SW480 (cell line): ENCODE results near the gene NRP2.

Experiments used
- DNase-seq: peaks from one replicate; pipeline ENCODE4 v3.0.0-alpha.2; 2016; ENCODE audit warnings: low spot score

The NRP2 gene

DNA sequence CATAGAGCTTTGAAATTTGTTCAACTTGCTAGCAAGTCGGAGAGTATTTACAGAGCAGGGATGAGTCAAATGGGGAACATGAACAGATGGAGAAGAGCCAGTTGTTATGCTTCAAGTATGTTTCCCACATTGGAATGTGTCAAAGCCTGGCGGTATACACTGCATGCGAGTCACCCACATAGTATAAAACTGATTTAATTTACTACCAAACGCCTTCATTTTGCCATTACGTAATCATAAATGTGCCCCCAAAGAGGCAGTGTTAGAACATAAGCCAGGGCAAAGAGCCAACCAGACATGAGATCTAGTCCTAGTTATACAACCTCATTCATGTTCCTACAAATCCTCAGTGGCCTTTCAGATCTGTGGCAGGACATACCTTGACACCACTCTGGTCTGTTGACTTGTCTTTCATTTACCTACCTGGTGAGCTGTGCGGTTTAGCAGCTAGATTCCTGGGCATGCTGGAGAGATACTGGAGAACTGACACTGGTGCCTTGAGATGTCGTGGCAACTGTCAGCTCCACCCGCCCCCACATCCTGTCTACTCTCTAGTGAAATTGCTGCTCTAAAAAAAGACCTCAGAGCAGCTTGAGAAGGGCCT lies 21.7 kb upstream of the NRP2 start:
- peak; percentile 46 for DNase-seq

- no peak for DNase-seq
These were observed 21.0 kb upstream of the NRP2 start for GRCh38 chr2:205661281-205661680.

DNA sequence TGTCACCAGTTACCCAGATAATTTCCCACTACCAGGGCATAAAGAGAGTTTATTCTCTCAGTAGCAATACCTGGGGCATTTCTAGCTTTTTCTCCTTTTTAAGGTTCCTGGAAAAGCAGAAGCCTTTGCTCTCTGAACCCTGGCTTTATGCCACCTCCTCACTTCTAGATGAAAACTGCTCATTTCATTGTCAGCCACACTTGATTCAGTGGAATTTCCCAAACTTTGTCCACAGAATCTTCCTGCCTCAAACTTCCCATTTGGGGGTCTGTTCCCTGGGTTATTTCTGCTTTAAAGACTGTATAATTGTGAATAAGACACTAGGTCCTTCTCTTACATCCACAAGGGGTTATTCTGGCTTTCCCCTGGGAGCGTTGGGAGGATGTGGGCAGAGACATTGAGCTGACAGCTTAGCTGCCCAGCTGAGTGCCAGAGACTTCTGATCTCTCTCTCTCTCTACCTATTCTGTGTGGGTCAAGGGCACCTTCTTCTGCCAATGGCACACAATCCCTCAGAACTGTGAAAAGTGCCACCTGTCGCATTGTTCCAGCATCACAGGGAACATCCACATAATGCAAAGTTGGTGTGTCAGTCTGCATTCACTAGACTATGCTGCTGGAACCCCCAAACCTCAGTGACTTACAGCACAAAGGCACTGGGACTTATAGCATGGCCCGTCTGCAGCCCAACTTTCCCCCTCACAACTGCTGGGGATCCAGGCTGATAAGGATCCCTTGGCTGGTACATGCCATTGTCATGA lies 19.9 kb upstream of the NRP2 start:
- no peak for DNase-seq

DNA sequence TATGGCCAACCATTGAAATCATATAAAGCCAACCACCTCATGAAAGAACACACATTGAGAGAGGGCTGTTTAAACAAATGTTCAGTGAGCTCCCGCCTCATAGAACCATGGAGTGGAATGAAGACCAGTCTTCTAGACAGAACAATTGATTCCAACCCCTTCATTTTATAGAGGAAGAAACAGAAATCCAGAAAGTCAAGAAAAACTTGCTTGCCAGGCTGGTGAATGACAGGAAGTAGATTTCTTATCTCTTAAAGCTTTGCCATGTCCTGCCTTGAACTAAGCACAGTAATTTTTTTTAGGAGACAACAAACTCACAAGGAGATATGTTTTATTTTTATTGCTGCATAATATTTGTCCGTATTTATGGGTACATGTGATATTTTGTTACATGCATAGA lies 16.5 kb upstream of the NRP2 start:
- DNase-seq = no peak

GRCh38 chr2:205670292-205670691 lies 12.0 kb upstream of the NRP2 start:
- DNase-seq = no peak

- DNase-seq = no peak
These were observed 9.0 kb upstream of the NRP2 start for GRCh38 chr2:205673312-205673711.

DNA sequence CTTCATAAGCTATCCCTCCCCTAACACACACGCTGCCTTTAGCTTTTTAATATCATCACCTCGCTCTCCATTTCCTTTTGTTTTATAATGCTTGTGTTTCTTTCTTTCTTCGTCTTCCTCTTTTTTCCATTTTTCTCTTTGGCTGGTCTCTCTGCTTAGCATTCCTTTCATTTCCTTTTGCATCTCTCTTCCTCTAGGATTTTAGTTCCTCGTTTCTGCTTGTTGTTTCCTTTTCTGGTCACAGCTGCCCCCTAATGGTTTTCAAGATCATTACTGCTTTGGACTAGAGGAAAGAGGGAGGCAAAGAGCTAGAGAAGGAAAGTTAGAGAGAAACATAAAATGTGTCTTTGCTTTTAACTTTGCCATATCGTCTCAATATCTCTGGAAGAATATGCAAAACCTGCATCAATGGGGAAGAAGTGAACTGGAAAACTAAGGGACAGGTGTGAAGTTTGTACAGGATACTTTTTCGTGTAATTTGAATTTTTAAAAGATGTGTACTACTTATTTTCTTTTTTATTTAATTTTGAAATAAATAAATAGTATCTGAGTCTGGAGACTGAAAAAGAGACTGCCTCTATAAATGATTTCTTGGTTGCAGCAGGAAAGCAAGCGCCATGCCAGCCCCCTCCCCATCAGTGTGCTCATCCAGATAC lies 6.3 kb upstream of the NRP2 start:
- DNase-seq = peak; percentile 74

GRCh38 chr2:205678541-205679142 lies 3.7 kb upstream of the NRP2 start:
- peak; percentile 69 for DNase-seq

GRCh38 chr2:205679410-205680009 lies 2.8 kb upstream of the NRP2 start:
- DNase-seq = peak; percentile 81

- DNase-seq = peak; percentile 83
These were observed 2.2 kb upstream of the NRP2 start for GRCh38 chr2:205680067-205680466.

DNA sequence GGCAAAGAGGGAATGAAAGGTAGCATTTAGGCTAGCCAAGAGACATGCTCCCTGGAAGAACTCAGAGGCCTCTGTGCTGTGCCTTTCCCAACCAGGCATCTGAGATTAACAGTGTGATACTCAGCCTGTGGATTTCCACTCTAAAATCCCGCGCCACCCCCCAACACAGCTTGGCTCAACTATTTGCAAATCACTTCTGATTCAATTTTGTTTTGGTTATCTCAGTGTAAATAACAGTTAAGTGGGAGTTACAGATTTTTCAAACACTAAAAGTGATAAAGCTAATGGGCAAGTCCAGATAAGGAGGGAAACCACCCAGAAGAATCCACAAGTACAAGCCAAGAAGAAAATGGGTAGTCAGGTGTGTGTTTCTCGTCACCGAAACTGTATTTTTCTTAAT lies 1.4 kb upstream of the NRP2 start:
- no peak for DNase-seq

DNA sequence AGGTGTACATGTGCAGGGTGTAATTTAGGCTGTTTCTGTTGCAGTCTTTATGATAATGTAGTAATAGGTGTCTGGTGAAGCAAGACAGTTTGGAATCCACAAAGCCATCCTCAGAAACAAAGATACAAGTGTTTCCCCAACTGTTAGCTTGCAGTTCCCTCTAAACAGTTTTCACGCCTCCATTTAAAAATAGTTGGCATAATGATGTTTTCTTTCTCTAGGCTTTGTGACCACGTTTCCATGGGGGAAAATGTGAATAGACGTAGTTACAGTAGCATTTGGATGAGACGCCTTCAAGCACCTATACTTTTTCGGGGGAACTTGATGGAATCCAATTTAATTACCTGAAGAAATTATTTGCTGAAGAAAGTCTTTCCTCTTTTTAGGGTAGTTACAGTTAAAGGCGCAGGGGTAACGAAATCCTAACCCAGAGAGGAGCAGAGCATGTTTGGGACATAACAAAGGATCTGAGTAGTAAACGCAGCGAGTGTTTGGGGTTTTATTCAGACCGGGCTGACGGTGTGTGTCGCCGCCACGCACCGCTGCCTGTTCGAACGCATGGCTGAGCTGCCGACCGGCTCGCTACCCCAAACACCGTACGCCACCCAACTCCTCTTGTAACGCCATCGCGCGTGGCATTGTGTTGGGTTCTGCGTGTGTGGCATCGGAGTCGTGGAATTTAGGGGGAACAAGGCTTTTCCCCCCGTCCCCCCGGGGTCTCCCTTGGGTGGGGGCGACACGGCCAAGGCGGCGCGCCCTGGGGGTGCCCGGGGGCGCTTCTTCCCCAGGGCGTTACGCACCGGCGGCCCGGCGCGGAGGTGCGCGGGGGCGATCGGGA lies 681 bp upstream of the NRP2 start:
- peak; percentile 40 for DNase-seq

- DNase-seq = peak; percentile 29
These were observed 735 bp downstream of the NRP2 start for GRCh38 chr2:205682971-205683501.

DNA sequence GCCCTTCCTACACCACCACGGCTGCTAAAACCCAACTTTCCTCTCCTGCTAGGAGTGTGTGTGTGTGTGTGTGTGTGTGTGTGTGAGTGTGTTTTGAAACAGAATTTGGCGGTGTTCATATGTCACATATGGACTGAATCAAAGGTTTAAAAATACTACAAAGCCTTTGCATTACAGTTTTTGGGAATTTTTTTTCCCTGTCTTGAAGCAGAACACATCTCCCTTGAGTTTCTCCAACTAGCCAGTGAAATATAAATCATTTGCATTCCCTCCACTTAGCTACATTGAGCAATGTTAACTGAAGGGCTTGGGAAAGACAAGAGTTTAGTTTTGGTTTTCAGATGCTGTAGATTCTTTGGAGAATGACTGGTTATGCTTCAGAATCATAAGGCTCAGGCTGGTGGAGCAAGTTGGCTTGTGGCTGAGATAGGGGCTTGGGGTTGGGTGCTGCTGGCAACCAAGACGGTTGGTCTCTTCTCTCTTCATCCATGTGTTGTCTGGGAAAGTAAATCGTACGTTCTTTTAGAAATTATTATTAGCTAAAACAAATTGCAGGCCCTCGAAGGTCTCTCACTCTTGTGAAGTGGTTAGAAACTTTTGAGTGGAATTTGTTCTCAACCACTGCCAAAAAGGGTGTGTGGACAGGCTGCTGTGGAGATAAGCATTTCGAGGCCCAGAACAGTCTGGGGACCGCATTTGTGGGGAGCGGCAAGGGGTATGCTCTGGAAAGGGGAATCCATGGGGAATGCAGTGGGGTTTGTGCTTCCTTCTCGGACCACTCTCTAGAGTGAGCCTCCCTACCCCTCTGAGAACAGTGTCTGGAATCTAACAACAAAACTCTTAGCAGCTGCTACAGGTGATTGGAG lies 1.4 kb downstream of the NRP2 start:
- peak; percentile 18 for DNase-seq

DNA sequence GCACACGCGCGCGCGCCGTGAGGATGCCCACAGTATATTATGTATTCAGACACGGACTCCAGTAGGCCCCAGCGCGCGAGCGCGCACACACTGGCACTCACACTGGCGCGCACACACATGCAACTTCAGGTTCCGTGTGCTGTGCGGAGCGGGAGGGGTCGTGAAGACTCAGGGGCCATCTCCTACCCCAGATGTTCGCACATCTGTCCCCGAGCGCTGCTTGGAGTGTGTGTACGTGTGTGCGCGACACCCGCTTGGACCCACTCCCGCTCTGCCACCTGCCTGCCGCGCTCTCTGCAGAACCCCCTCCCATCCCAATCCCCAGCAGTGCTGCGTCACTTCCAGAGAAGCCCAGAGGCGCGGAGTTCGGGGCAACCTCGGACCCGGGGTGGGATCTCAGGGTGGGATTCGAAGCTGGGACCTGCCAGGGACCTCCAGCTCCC lies 2.6 kb downstream of the NRP2 start:
- DNase-seq = no peak

DNA sequence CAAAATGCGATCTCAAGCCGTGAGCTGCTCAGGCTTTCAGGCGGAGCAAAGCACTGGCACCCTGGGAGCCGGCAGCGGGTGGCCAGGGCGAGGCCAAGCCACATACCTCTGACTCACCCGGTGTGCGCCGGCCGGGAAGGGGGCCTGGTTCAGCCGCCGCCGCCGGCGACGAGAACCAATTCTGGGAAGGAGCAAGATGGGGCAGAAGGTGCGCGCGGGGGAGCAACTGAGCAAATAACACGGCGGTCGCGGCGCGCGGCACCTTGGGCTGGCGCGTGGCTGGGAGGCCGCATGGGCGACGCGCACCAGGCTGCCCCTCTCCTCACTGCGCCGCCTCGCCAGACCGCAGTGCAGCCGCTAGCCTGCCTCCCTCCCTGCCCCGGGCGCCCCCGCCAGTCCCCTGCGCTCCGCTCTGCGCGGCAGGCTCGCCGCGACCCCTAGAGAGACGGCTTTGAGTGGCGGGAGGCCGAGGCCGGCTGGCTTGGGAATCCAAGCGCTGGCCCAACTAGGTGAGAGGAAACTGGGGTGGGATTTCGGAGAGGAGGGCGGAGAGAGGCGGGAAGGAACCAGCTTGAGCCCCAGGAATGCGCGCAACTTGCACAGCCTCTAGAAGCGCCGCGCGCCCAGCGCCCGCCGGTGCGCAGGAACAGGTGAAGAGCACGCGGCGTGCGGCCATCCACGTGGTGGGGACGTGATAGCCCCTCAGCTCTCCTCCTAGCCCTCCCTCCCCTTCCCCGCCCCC lies 3.2 kb downstream of the NRP2 start:
- peak; percentile 51 for DNase-seq

GRCh38 chr2:205686056-205686782 lies 3.9 kb downstream of the NRP2 start:
- no peak for DNase-seq

GRCh38 chr2:205686783-205687640 lies 4.7 kb downstream of the NRP2 start:
- DNase-seq = no peak
